ENCODE results near the gene GTF2A2.

The GTF2A2 gene

GRCh38 chr15:59688423-59688781, 31.1 kb upstream of the GTF2A2 start:
- DNase-seq (ENCODE audit: low read depth in 1 of 2, low spot score in 1 of 2) = peak in 1 of 2 experiments; percentile 19
- no peak for TF ChIP-seq JUND (IDR thresholded peaks at IDR 0.05; ENCODE audit: low read depth)
- in situ Hi-C loops (cut with HindIII; ENCODE audit: low pct_unique_long_range_greater_than_20kb, low sequenced_read_pairs) = no loop called here

- DNase-seq (ENCODE audit: low read depth in 1 of 2, low spot score in 1 of 2) = peak in 1 of 2 experiments; percentile 13
- in situ Hi-C loops (cut with HindIII; ENCODE audit: low pct_unique_long_range_greater_than_20kb, low sequenced_read_pairs) = no loop called here
- TF ChIP-seq JUND (IDR thresholded peaks at IDR 0.05; ENCODE audit: low read depth) = no peak
Measured at GRCh38 chr15:59687836-59688235, 30.5 kb upstream of the GTF2A2 start.

- TF ChIP-seq JUND (IDR thresholded peaks at IDR 0.05; ENCODE audit: low read depth) = no peak
- in situ Hi-C loops (cut with HindIII; ENCODE audit: low pct_unique_long_range_greater_than_20kb, low sequenced_read_pairs) = no loop called here
- no peak for DNase-seq (ENCODE audit: low read depth in 1 of 2, low spot score in 1 of 2)
Measured at GRCh38 chr15:59686389-59686788, 29.1 kb upstream of the GTF2A2 start.

- in situ Hi-C loops (cut with HindIII; ENCODE audit: low pct_unique_long_range_greater_than_20kb, low sequenced_read_pairs) = no loop called here
- TF ChIP-seq JUND (IDR thresholded peaks at IDR 0.05; ENCODE audit: low read depth) = no peak
- no peak for DNase-seq (ENCODE audit: low read depth in 1 of 2, low spot score in 1 of 2)
Measured at GRCh38 chr15:59685737-59686297, 28.5 kb upstream of the GTF2A2 start.

- DNase-seq (ENCODE audit: low read depth in 1 of 2, low spot score in 1 of 2) = no peak
- TF ChIP-seq JUND (IDR thresholded peaks at IDR 0.05; ENCODE audit: low read depth) = no peak
- in situ Hi-C loops (cut with HindIII; ENCODE audit: low pct_unique_long_range_greater_than_20kb, low sequenced_read_pairs) = no loop called here
Measured at GRCh38 chr15:59680870-59681269, 23.6 kb upstream of the GTF2A2 start.

- TF ChIP-seq JUND (IDR thresholded peaks at IDR 0.05; ENCODE audit: low read depth) = no peak
- in situ Hi-C loops (cut with HindIII; ENCODE audit: low pct_unique_long_range_greater_than_20kb, low sequenced_read_pairs) = no loop called here
- DNase-seq (ENCODE audit: low read depth in 1 of 2, low spot score in 1 of 2) = no peak
Measured at GRCh38 chr15:59680346-59680745, 23.0 kb upstream of the GTF2A2 start.

- in situ Hi-C loops (cut with HindIII; ENCODE audit: low pct_unique_long_range_greater_than_20kb, low sequenced_read_pairs) = no loop called here
- no peak for DNase-seq (ENCODE audit: low read depth in 1 of 2, low spot score in 1 of 2)
- no peak for TF ChIP-seq JUND (IDR thresholded peaks at IDR 0.05; ENCODE audit: low read depth)
Measured at GRCh38 chr15:59678620-59679019, 21.3 kb upstream of the GTF2A2 start.

- TF ChIP-seq JUND (IDR thresholded peaks at IDR 0.05; ENCODE audit: low read depth) = no peak
- DNase-seq (ENCODE audit: low read depth in 1 of 2, low spot score in 1 of 2) = no peak
- in situ Hi-C loops (cut with HindIII; ENCODE audit: low pct_unique_long_range_greater_than_20kb, low sequenced_read_pairs) = no loop called here
Measured at GRCh38 chr15:59678172-59678571, 20.9 kb upstream of the GTF2A2 start.

GRCh38 chr15:59676565-59676964, 19.2 kb upstream of the GTF2A2 start:
- in situ Hi-C loops (cut with HindIII; ENCODE audit: low pct_unique_long_range_greater_than_20kb, low sequenced_read_pairs) = no loop called here
- DNase-seq (ENCODE audit: low read depth in 1 of 2, low spot score in 1 of 2) = no peak
- no peak for TF ChIP-seq JUND (IDR thresholded peaks at IDR 0.05; ENCODE audit: low read depth)

GRCh38 chr15:59674361-59674877, 17.1 kb upstream of the GTF2A2 start:
- no peak for TF ChIP-seq JUND (IDR thresholded peaks at IDR 0.05; ENCODE audit: low read depth)
- in situ Hi-C loops (cut with HindIII; ENCODE audit: low pct_unique_long_range_greater_than_20kb, low sequenced_read_pairs) = no loop called here
- no peak for DNase-seq (ENCODE audit: low read depth in 1 of 2, low spot score in 1 of 2)

- in situ Hi-C loops (cut with HindIII; ENCODE audit: low pct_unique_long_range_greater_than_20kb, low sequenced_read_pairs) = no loop called here
- no peak for DNase-seq (ENCODE audit: low read depth in 1 of 2, low spot score in 1 of 2)
Measured at GRCh38 chr15:59668556-59668955, 11.2 kb upstream of the GTF2A2 start.

GRCh38 chr15:59662260-59662659, 4.9 kb upstream of the GTF2A2 start:
- in situ Hi-C loops (cut with HindIII; ENCODE audit: low pct_unique_long_range_greater_than_20kb, low sequenced_read_pairs) = no loop called here
- no peak for TF ChIP-seq JUND (IDR thresholded peaks at IDR 0.05; ENCODE audit: low read depth)
- no peak for DNase-seq (ENCODE audit: low read depth in 1 of 2, low spot score in 1 of 2)

More at GRCh38 chr15:59668556-59668955, 11.2 kb upstream of the GTF2A2 start:
- TF ChIP-seq JUND (IDR thresholded peaks at IDR 0.05; ENCODE audit: low read depth) = no peak

- DNase-seq (ENCODE audit: low read depth in 1 of 2, low spot score in 1 of 2) = no peak
Measured at GRCh38 chr15:59659366-59659765, 2.1 kb upstream of the GTF2A2 start.

GRCh38 chr15:59657635-59658125, 365 bp upstream of the GTF2A2 start:
- in situ Hi-C loops (cut with HindIII; ENCODE audit: low pct_unique_long_range_greater_than_20kb, low sequenced_read_pairs) = no loop called here
- DNase-seq (ENCODE audit: low read depth in 1 of 2, low spot score in 1 of 2) = no peak
- no peak for TF ChIP-seq JUND (IDR thresholded peaks at IDR 0.05; ENCODE audit: low read depth)

More at GRCh38 chr15:59659366-59659765, 2.1 kb upstream of the GTF2A2 start:
- no peak for TF ChIP-seq JUND (IDR thresholded peaks at IDR 0.05; ENCODE audit: low read depth)
- in situ Hi-C loops (cut with HindIII; ENCODE audit: low pct_unique_long_range_greater_than_20kb, low sequenced_read_pairs) = no loop called here
